Fibroblast of gingiva (primary cell): ENCODE data around the gene ACSS1.

ENCODE experiments used
- DNase-seq: peaks from one replicate; pipeline ENCODE4 v3.0.0-alpha.2; 2011; ENCODE audit warnings: low read depth

The ACSS1 gene

GRCh38 chr20:25058051-25058846 is at the start of gene ACSS1:
ACSS1 (minus strand) TSS chr20:25058139; CDS start chr20:25058102, 37 bp downstream.
- peak; percentile 32 for DNase-seq

GRCh38 chr20:25103526-25103925 is 45.6 kb upstream of the ACSS1 start:
- no peak for DNase-seq

DNA sequence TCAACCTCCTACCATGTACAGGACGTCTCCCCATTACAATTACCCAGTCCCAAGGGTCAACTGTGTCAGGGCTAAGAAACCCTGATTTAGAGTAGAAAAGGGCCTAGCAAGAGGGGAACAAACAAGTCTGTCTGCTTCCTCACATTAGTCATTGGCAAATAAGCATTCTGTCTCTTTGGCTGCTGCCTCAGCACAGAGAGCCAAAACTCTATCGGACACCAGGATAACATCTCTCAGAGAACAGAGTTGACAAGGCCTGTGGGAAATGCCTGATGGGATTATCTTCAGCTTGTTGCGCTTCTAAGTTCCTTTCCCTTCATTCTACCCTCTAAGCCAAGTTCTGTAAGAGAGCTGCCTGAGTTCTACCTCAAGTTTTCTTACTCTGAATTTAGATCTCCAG is 43.0 kb upstream of the ACSS1 start:
- DNase-seq: no peak

GRCh38 chr20:25099601-25100140 is 41.7 kb upstream of the ACSS1 start:
- DNase-seq: no peak

DNA sequence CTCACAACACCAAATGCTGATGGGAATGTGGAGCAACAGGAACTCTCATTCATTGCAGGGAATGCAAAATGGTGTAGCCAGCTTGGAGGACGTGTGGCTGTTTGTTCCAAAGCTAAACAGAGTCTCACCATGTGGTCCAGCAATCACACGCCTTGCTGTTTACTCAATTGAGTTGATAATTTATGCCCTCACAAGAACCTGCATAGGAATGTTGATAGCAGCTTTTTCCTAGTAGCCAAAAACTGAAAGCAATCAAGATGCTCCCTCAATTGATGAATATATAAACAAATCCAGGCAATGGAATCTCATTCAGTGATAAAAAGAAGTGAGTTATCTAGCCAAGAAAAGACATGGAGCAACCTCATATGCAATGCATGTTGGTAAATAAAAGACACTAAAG is 39.6 kb upstream of the ACSS1 start:
- DNase-seq: no peak

DNA sequence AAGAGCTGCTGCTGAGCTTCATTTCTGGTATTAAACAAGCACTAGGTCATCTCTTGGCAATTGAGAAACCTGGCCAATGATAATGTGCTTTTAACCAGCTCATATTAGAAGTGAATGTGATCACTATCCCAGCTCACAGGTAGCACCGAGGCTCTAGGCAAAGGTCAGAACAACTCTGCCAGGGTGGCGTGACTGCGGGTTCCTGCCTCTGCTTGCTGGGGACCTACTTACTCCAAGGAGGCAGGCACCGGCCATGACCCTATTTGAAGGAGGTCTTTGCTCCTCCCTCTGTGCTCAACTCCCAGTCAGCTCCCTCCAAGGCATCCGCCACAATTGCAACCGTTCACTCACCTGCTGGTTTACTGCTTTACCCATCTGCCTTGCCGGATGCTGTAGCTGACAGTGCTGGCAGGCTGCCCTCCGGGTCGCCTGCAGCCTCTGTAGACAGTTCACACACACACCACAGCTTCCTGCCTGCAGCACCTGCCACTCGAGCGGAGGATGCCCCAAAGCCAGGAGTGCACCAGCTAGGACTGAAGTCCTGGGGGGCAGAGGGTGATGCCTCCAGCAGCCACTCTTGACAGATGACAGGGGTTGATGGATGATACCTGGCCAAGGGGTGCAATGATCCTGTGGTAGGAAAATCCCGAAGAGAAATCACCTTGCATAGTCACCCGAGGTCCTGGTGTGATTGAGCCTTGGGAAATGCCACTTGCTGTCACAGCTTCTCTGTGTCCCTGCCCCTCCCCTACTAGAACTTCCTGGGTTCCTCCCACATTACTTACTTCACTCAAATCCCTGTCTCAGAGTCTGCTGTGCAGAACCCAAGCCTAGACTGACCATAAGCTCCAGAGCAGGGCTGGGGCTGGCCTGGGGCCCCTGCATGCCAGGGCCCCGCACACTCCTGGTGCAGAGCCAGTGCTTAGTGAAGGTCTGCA is 32.8 kb upstream of the ACSS1 start:
- DNase-seq: no peak

- no peak for DNase-seq
Measured at GRCh38 chr20:25089662-25090061, 31.7 kb upstream of the ACSS1 start.

DNA sequence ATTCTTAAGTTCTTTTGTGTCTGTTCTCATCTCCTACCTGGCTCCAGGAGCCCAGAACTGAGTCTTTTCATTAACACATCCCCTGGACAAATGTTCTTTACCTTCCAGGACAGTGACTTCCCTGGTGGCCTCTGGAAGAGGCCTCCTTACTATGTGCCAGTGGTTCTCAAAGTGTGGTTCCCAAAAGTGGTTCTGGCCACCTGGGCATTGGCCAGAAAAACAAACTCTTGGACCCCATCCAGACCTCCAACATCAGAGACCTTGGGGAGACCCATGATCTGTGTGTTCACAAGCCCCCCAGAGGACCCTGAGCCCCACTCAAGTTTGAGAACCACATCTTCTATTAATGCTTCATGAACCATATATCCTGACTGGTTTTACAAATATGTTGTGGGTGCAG is 31.2 kb upstream of the ACSS1 start:
- DNase-seq: no peak

DNA sequence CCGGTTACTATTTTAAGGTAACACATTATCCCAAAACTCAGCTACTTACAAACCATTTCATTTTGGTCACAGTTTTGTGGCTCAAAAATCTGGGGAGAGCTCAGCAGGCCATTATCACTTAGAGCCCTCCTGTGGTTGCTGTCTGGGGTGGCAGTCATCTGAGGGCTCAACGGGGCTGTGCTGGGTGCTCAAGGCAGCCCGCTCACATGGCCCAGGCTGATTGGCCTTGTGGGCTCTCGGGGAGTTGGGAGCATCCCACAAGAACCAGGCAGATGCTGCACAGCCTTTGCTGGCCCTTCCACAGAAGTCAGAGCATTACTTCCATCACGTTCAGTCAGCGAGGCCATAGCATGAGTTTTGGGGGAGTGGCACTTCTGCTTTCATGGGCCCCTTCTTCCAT is 30.3 kb upstream of the ACSS1 start:
- DNase-seq: no peak

DNA sequence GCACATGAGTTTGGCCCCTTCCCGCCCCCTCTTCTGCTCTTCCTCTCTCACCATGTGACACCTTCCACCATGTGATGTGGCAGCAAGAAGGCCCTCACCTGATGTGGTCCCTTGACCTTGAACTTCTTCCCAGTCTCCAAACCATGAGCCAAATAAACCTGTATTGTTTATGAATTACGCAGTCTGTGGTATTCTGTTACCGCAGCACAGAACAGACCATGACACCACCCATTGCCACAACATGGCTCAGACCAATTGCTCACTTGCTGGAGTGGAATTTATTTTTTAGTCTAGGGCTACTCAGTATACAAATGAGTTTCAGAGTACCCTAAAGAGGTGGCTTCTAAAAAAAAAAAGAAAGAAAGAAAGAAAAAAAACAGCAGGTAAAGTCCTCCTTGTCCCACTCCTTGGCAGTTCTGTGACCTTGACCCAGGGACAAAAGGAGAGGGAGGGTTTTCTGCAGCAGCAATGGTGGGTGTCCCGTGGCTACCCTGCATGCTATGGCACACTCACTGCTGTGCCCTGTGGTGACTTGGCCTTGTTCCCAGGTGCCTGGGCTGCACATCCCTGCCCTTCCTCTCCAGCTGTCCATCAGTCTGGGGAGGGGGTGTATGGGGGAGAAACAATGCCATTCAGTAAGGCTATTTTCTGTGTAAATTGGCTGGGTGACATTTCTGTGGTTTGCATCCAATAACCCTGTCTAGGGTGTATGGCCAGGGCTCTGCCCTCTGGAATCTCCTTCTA is 29.4 kb upstream of the ACSS1 start:
- DNase-seq: no peak

GRCh38 chr20:25085756-25086495 is 28.0 kb upstream of the ACSS1 start:
- no peak for DNase-seq

GRCh38 chr20:25084626-25085187 is 26.8 kb upstream of the ACSS1 start:
- no peak for DNase-seq

DNA sequence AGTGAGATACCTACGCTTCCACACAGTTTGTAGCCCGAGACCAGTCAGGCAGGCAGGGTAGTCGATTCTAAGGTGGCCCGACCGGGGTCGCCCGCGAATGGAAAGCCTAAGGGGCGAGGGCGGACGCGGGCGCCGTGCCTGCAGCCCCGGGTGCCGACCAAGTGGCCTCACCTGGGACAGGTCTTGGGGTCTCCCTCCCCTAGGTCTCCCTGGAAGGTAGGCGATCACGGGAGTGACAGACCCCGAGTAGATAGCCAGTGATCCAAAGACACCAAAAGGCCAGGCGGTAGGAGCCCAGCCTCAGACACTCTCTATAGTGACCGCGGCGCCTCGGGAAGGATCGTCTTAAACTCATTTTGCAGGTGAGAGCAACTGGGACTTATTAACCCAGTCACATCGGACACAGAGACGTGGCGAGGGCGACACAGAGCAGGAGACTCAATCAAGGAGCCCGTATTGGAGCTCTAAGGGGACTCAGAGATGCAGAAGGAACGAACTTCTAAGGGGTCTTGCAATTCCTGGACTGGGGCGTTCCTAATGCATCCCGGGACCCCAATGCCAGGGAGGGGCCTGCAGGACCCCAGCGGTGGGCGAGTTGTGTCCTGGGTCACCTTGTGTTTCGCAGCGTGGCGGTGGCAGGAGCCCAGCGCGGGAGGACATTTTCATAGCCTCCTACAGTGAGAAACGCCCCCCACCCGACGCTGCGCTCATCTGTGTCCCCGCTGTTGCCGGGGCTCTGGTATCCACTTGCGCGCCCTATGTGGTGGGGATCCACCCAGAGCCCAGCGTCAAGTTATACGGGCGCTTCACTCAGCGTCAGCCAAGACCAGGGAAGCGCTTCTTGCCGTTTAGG is 26.1 kb upstream of the ACSS1 start:
- no peak for DNase-seq

- no peak for DNase-seq
Measured at GRCh38 chr20:25083141-25083772, 25.3 kb upstream of the ACSS1 start.

GRCh38 chr20:25082498-25082873 is 24.5 kb upstream of the ACSS1 start:
- no peak for DNase-seq

DNA sequence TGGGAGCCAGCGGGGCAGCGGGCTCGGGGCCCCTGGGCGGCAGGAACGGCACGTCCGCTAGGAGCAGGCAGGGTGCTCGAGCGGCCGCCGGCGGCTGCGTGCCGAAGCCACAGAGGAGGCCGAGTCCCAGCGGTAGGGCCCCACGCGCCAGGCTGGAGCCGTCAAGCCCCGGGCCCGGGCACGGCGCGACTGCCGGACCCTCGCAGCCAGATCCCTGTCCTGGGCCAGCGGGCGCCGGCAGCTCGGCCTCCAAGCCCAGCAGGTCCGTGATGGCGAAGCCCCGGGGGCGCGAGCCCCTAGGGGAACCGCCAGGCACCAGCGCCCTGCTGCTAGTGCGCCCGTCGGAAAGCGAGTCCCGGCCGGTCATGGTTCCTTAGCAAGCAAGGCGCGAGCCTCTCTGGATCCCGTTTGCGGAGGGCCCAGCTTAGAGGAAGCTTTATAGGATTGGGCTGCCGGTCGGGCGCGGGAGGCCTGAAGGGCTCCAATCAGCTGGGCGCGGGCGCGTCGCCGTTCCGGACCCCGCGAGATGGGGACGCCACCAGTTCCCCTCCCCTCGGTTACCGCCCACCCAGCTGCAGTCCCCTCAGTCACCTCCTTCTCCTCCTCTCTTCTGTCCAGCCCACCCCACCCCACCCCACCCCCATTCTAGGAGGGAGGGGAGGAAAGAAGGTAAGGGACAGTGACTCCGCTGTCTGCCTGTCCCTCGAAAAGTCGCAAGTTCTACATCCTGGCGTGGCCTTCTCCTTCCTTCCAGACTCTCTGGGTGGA is 24.0 kb upstream of the ACSS1 start, which contains the start of gene VSX1:
Gene VSX1 (minus strand): TSS at position 412 of the 768 bp plus-strand sequence. CDS start 45 bp downstream, at position 367.
- no peak for DNase-seq

DNA sequence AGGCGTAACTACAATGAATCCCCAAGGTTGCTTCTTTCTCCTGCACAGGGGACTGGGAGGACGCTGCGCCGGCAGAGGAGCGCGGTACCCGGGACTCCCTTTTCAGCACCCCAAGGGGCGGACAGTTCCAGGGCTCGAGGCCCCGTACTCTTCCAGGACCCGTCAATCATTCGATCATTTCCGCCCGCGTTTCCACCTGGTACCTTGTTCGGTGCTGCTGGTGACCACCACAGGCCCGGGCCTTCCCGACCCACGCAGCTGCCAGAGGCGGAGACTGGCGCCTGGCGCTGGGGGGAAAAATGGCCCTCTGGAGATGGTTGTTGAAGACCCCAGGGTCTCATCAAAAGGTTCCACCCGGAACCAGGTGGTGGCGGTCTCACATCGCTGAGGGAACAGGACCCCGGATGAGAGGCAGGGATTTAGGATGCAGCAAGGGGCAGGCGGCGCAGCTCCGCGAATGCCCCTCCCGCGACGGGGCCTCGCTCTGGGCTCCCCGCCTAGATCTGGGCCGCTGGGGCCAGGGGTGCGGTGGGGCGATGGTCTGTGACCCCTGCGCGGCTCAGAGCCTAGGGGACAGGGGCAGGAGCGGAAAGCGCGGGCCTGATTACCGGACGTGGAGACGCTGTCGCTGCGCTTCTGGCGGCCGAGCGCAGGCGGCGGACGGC is 23.3 kb upstream of the ACSS1 start:
- DNase-seq: no peak

DNA sequence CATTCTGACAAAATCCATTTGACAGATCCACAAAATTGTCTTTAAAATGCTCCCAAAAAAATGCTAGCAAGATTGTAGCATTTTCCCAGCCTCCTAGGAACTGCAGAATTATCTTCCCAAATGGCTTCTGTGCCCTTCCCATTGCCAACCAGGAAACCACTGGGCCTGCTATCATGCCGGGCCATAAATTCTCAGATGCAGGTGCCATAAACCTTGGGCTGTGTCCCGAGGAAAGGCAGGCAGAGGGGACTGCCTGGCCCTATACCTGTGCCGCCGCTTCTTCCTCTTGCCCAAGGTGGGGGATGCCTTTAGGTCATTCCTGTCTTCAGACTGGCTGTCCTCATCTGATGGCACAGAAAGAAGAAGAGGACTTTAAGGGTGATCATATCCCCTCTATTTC is 21.2 kb upstream of the ACSS1 start:
- DNase-seq: no peak
